SK-N-SH (cell line): ENCODE results near the gene DDX41. TPM values are rescaled to one million over a fixed set of nuclear protein-coding genes. Genes with fewer than 3 reads are reported as not detected.

Experiments used
- CTCF ChIA-PET: fragments of 300-600, 350-600 bp; formaldehyde crosslinking; extraction: SDS; loops from one replicate; lab custom pipeline; 2021; lab: Yijun Ruan, JAX
- POLR2A ChIA-PET: fragments of 350-600 bp; sonication (Branson Sonifier 250); formaldehyde crosslinking; extraction: SDS; loops from one replicate; lab custom pipeline; 2020; ENCODE audit warnings: antibody characterized with exemption, inconsistent platforms; lab: Yijun Ruan, JAX
- DNase-seq: peaks from one replicate; pipeline ENCODE4 v3.0.0; 2012
- H2AFZ ChIP-seq: fragments of 200-600 bp; sonication (generic); 2 replicates; pipeline ENCODE4 v1.8.1; 2016; ENCODE audit warnings: antibody characterized with exemption, mild to moderate bottlenecking, low read depth
- H3F3A ChIP-seq: fragments of 200-600 bp; sonication (generic); replicated peaks from 2 replicates; pipeline ENCODE3; 2016; ENCODE audit warnings: antibody characterized with exemption, mild to moderate bottlenecking; ENCODE audit not compliant: insufficient read depth
- H3K27ac ChIP-seq, 2 experiments: fragments of 200-500 bp in 1 of 2; fragments of 200-600 bp in 1 of 2; sonication (Bioruptor generic) in 1 of 2; sonication (generic), shearing (Covaris generic) in 1 of 2; 2 replicates each; pipeline versions ENCODE4 v1.5.1 to v1.6.1; 2014 to 2016; ENCODE audit warnings: low read depth in 2 of 2, inconsistent platforms in 1 of 2, low read length in 1 of 2, mild to moderate bottlenecking in 1 of 2, mixed read lengths in 1 of 2
- H3K27me3 ChIP-seq: fragments of 200-600 bp; sonication (generic), shearing (Covaris generic); 2 replicates; pipeline ENCODE4 v1.6.1; 2016; ENCODE audit warnings: mixed run types; ENCODE audit not compliant: insufficient read depth
- H3K36me3 ChIP-seq, 2 experiments: fragments of 200-500 bp in 1 of 2; fragments of 200-600 bp in 1 of 2; sonication (Bioruptor generic) in 1 of 2; sonication (generic) in 1 of 2; replicated peaks in 1 of 2; 2 replicates each; pipeline versions ENCODE3 to v1.5.1; 2014 to 2016; ENCODE audit warnings: low read length in 1 of 2, mild to moderate bottlenecking in 1 of 2; ENCODE audit not compliant: insufficient read depth in 2 of 2, control insufficient read depth in 1 of 2
- H3K4me1 ChIP-seq, 2 experiments: fragments of 200-500 bp in 1 of 2; fragments of 200-600 bp in 1 of 2; sonication (Bioruptor generic) in 1 of 2; sonication (generic), shearing (Covaris generic) in 1 of 2; 2 replicates each; pipeline versions ENCODE4 v1.5.1 to v1.6.1; 2014 to 2016; ENCODE audit warnings: low read depth in 1 of 2, low read length in 1 of 2, mixed run types in 1 of 2; ENCODE audit not compliant: insufficient read depth in 2 of 2, control insufficient read depth in 1 of 2
- H3K4me2 ChIP-seq: fragments of 200-600 bp; sonication (generic), shearing (Covaris generic); 2 replicates; pipeline ENCODE4 v1.6.1; 2017; ENCODE audit warnings: mixed run types
- H3K4me3 ChIP-seq, 2 experiments: fragments of 200-500 bp in 1 of 2; fragments of 200-600 bp in 1 of 2; sonication (Bioruptor generic) in 1 of 2; sonication (generic), shearing (Covaris generic) in 1 of 2; 2 replicates each; pipeline versions ENCODE4 v1.5.1 to v1.8.1; 2014 to 2016; ENCODE audit warnings: low read depth in 2 of 2, inconsistent platforms in 1 of 2, low read length in 1 of 2, mild to moderate bottlenecking in 1 of 2, mixed read lengths in 1 of 2, moderate library complexity in 1 of 2
- H3K79me2 ChIP-seq: fragments of 200-600 bp; sonication (generic); 2 replicates; pipeline ENCODE4 v1.8.1; 2017; ENCODE audit warnings: mild to moderate bottlenecking; ENCODE audit not compliant: insufficient read depth
- H3K9ac ChIP-seq: fragments of 200-600 bp; sonication (generic); 2 replicates; pipeline ENCODE4 v1.6.1; 2017; ENCODE audit warnings: mixed run types
- H3K9me2 ChIP-seq: fragments of 200-600 bp; sonication (generic); 2 replicates; pipeline ENCODE4 v1.6.1; 2017; ENCODE audit warnings: mixed run types
- H3K9me3 ChIP-seq: fragments of 200-600 bp; sonication (generic); 2 replicates; pipeline ENCODE4 v1.6.1; 2017; ENCODE audit warnings: mixed run types, mild to moderate bottlenecking, moderate library complexity
- H4K20me1 ChIP-seq: fragments of 200-600 bp; sonication (generic); 2 replicates; pipeline ENCODE4 v1.6.1; 2017; ENCODE audit warnings: mild to moderate bottlenecking, mixed run types; ENCODE audit not compliant: insufficient read depth
- CHD2 ChIP-seq: fragments of 150-350 bp; IDR thresholded peaks from 2 replicates; pipeline ENCODE4 v1.6.1; 2018; ENCODE audit warnings: low read length; ENCODE audit not compliant: partially characterized antibody
- EP300 ChIP-seq, 2 experiments: IDR thresholded peaks; 2 replicates each; pipeline versions ENCODE4 v1.4.0 to v1.6.1; 2012; ENCODE audit warnings: borderline replicate concordance in 1 of 2, low read depth in 1 of 2, low read length in 1 of 2
- GABPA ChIP-seq: IDR thresholded peaks from 2 replicates; pipeline ENCODE4 v1.4.0; 2012; ENCODE audit warnings: low read depth, mild to moderate bottlenecking
- IRF3 ChIP-seq: fragments of 150-350 bp; IDR thresholded peaks from 2 replicates; pipeline ENCODE4 v1.6.1; 2016; ENCODE audit warnings: mild to moderate bottlenecking, low read depth, low read length
- JUND ChIP-seq: IDR thresholded peaks from 2 replicates; pipeline ENCODE4 v1.4.0; 2012
- RCOR1 ChIP-seq: fragments of 150-350 bp; IDR thresholded peaks from 2 replicates; pipeline ENCODE4 v1.6.1; 2017; ENCODE audit warnings: antibody characterized with exemption, low read length
- REST ChIP-seq: IDR thresholded peaks from 2 replicates; pipeline ENCODE4 v1.6.1; 2012; ENCODE audit warnings: mild to moderate bottlenecking, low read depth, low read length, moderate library complexity
- RFX5 ChIP-seq: IDR thresholded peaks from 2 replicates; pipeline ENCODE4 v1.6.1; 2012; ENCODE audit warnings: mild to moderate bottlenecking, improper control_type of control experiment, low read length
- SIN3A ChIP-seq: IDR thresholded peaks from 2 replicates; pipeline ENCODE4 v1.6.1; 2012; ENCODE audit warnings: low read depth, mild to moderate bottlenecking, low read length, moderate library complexity, borderline replicate concordance
- SMC3 ChIP-seq: IDR thresholded peaks from 2 replicates; pipeline ENCODE4 v1.6.1; 2012; ENCODE audit warnings: low read depth, low read length, improper control_type of control experiment
- USF2 ChIP-seq: fragments of 150-350 bp; IDR thresholded peaks from 2 replicates; pipeline ENCODE4 v1.6.1; 2017; ENCODE audit warnings: antibody characterized with exemption, low read length, low read depth, borderline replicate concordance
- YY1 ChIP-seq: IDR thresholded peaks from 2 replicates; pipeline ENCODE4 v1.4.0; 2012; ENCODE audit warnings: low read depth, mild to moderate bottlenecking
- ZBTB33 ChIP-seq: IDR thresholded peaks from 2 replicates; pipeline ENCODE4 v1.4.0; 2012; ENCODE audit warnings: low read depth, borderline replicate concordance
- WGBS: methylation state at CpG from one replicate; pipeline ENCODE4 v1.1.6; 2017; ENCODE audit warnings: low lambda C conversion rate; 5-methylcytosine and 5-hydroxymethylcytosine counted together
- polyA plus RNA-seq, 3 experiments: library from polyadenylated mRNA; depleted of rRNA; stranded (reverse); fragments of >200 nt; gene quantifications; 2 replicates each; pipeline ENCODE4 v1.2.3, GENCODE V29; 2012
- TF ChIP-seq, protein P1 (sequence below): IDR thresholded peaks from 2 replicates; pipeline ENCODE4 v1.4.0; 2012; ENCODE audit warnings: low read depth, borderline replicate concordance
- TF ChIP-seq, protein P2 (sequence below): IDR thresholded peaks from 2 replicates; pipeline ENCODE4; 2012

Gene DDX41
- polyA plus RNA-seq, 1 of the 3 experiments (the other 2 are of a cell fraction) = 176 TPM

DNA sequence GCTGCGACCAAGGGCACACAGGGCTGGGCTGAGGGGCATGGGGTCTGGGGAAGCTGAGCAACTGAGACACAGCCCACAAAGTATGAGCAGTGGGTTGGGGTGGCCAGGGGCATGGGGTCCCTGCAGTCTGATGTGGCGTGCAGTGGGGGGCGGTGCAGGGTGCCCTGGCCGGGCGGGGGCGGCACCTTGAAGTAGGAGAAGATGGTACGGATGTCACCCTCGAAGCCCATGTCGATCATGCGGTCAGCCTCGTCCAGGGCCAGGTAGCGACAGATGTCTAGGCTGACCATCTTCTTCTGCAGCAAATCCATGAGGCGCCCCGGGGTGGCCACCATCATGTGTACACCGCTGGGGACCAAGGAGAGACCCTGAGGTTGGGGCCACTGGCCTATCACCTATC, 3.3 kb downstream of the DDX41 start:
- Histone ChIP-seq H3K4me3 (no peak overlapping the region), H3K4me1 (peaks cover 6 to 10% of the 10 kb centered on the region in 2 experiments; a peak in 2 of 4 replicates), H3K79me2 (peaks cover 25% of the 10 kb centered on the region), H3K27ac (no peak overlapping the region), H3F3A (peaks cover 3% of the 10 kb centered on the region), H3K4me2 (no peak overlapping the region), H3K27me3 (no peaks in the 10 kb centered on the region), H2AFZ (no peak overlapping the region), H3K9me2 (no peaks in the 10 kb centered on the region), H4K20me1 (no peaks in the 10 kb centered on the region), H3K36me3 (peaks cover 20 to 55% of the 10 kb centered on the region in 2 experiments), H3K9me3 (no peaks in the 10 kb centered on the region), H3K9ac (no peak overlapping the region)
- WGBS = 92% methylated on average over 9 of the region's 15 CpGs
- ChIA-PET CTCF (interaction anchor here (8.8 kb wide), 1 partner anchor 12 kb away, joined by 80 read pairs; no protein-coding TSS in a partner anchor), POLR2A (no interaction called here)
- TF ChIP-seq CHD2 = no peak
- TF ChIP-seq USF2 = no peak
- TF ChIP-seq YY1 = no peak
- no peak for TF ChIP-seq RCOR1
- no peak for TF ChIP-seq SIN3A
- no peak for TF ChIP-seq SMC3
- TF ChIP-seq EP300 (IDR thresholded peaks at IDR 0.05; ENCODE audit: borderline replicate concordance in 1 of 2, low read depth in 1 of 2, low read length in 1 of 2) = no peak
- TF ChIP-seq, protein P1, sequence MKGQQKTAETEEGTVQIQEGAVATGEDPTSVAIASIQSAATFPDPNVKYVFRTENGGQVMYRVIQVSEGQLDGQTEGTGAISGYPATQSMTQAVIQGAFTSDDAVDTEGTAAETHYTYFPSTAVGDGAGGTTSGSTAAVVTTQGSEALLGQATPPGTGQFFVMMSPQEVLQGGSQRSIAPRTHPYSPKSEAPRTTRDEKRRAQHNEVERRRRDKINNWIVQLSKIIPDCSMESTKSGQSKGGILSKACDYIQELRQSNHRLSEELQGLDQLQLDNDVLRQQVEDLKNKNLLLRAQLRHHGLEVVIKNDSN = no peak
- no peak for TF ChIP-seq ZBTB33
- no peak for DNase-seq

DNA sequence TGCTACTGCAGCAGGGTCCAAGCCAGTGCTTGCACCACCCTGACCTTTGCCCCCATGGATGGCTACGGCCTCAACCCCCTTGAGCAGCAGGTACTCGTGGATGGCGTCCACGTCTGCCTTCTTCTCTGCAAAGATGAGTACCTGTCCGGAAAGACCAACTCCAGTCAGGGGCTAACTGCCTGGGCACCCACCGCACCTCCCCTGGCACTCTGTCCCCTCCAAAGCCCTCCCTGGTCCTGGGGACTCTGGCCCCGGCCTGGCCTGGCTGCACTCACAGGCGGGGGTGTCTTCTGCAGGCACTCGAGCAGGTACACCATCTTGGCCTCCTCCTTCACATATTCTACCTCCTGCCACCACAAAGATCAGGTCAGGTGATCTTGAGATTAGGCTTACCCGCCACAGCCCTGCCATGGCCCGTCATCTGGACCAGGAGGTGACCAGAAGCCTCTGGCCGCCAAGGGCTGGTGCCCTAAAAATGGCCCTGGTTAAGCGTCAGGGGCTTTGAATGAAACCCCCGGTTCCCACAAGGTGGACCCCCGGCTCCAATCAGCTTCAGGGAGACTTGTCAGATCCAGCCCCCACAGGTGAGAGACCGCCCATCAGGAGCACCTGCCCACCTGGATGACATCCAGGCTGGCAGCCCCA, 3.9 kb downstream of the DDX41 start:
- POLR2A ChIA-PET = no interaction called here
- no peak for DNase-seq
- H3K79me2 ChIP-seq = peaks cover 25% of the 10 kb centered on the region
- TF ChIP-seq REST = no peak
- TF ChIP-seq JUND = no peak
- TF ChIP-seq GABPA = no peak
- no peak for TF ChIP-seq IRF3
- no peak for TF ChIP-seq USF2
- no peak for TF ChIP-seq RFX5
- TF ChIP-seq, protein P2, sequence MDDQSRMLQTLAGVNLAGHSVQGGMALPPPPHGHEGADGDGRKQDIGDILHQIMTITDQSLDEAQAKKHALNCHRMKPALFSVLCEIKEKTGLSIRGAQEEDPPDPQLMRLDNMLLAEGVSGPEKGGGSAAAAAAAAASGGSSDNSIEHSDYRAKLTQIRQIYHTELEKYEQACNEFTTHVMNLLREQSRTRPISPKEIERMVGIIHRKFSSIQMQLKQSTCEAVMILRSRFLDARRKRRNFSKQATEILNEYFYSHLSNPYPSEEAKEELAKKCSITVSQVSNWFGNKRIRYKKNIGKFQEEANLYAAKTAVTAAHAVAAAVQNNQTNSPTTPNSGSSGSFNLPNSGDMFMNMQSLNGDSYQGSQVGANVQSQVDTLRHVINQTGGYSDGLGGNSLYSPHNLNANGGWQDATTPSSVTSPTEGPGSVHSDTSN = no peak

More for the DNA sequence above, 3.9 kb downstream of the DDX41 start:
- WGBS = 97% methylated on average over 8 of the region's 16 CpGs
- Histone ChIP-seq H3F3A (peaks cover 3% of the 10 kb centered on the region), H3K27me3 (no peaks in the 10 kb centered on the region), H3K4me3 (no peak overlapping the region), H3K36me3 (peaks cover 20 to 55% of the 10 kb centered on the region in 2 experiments), H3K27ac (no peak overlapping the region), H2AFZ (no peak overlapping the region), H4K20me1 (no peaks in the 10 kb centered on the region), H3K9me2 (no peaks in the 10 kb centered on the region), H3K9ac (no peak overlapping the region), H3K4me2 (no peak overlapping the region), H3K4me1 (peaks cover 6 to 10% of the 10 kb centered on the region in 2 experiments; a peak in 2 of 4 replicates), H3K9me3 (no peaks in the 10 kb centered on the region)
- CTCF ChIA-PET = interaction anchor here (8.8 kb wide), 1 partner anchor 12 kb away, joined by 80 read pairs; no protein-coding TSS in a partner anchor
